ENCODE measurements around the gene PACRG.

DNA sequence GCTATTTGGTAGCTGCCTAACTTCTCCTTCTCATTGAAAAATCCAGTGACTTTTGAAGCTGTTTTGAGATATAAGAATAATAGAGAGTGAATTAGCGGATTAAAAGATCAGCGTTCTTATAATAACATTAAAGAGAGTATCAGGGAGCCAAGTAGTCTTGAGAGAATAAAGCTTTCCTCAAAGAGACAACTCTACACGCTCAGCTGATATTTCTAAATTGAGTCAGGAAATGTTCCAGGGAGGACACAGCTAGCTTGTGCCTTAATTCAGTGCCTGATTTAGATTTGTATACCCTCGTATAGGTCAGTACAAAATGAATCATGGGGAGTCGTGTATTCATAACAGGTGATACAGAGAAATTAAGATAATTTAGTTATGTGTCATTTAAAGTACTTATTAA lies 611.7 kb downstream of the PACRG start:
- no peak for TF ChIP-seq CTCF (IDR thresholded peaks at IDR 0.05; ENCODE audit: low read depth, low read length)
- TF ChIP-seq POLR2A (IDR thresholded peaks at IDR 0.05; ENCODE audit: extremely low read depth, insufficient read length) = no peak

Measured in NB4 (cell line).